Activated CD8-positive, alpha-beta memory T cell treated with anti-CD3 and anti-CD28 coated beads for 36 hours (primary cell): ENCODE results near the gene KRTAP26-1. TPM values are rescaled to one million over a fixed set of nuclear protein-coding genes. Genes with fewer than 3 reads are reported as not detected.

Experiments used
- CTCF ChIA-PET: fragments of 350-600 bp; sonication (Branson Sonifier 250); formaldehyde crosslinking; loops from one replicate; lab custom pipeline; 2021; ENCODE audit warnings: antibody characterized with exemption; lab: Charles Lee
- POLR2A ChIA-PET: fragments of 350-600 bp; sonication (Branson Sonifier 250); formaldehyde crosslinking; loops from one replicate; lab custom pipeline; 2021; ENCODE audit warnings: antibody characterized with exemption; lab: Charles Lee
- total RNA-seq, 2 experiments: library from RNA; stranded (reverse); gene quantifications; one replicate each; pipeline ENCODE4 v1.2.3, GENCODE V29; 2021

KRTAP26-1 gene, protein sequence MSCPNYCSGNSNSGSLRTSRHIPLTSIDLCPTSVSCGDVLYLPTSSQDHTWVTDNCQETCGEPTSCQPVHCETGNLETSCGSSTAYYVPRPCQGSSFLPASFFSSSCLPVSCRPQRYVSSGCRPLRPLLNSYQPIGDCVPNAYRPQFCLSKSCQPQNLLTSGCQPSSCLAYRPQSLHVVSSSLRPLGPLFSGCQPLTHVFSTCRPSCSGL
- total RNA-seq, result not detected

DNA sequence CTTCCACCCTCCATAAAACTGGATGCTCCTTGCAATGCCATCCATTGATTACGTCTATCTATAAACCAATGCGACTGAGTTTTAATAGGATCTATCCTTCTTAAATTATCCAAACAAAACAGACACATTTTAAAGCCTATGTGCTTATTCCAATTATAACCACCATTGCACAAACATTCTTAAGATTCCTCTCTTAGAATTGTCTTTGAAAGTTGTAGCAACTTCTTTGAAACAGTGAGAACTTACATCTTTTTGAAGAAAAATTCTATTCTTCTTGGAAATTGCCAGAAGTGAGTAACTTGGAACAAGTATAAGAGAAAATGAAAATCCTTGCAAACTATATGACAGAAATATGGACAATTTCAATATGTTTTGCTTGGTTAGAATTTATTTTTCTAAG is at the start of gene KRTAP26-1:
KRTAP26-1 (minus strand) TSS at position 101 of the 400 bp plus-strand sequence. CDS start 280 bp downstream, outside the sequence.
- CTCF ChIA-PET, result no interaction called here
- POLR2A ChIA-PET, result no interaction called here

DNA sequence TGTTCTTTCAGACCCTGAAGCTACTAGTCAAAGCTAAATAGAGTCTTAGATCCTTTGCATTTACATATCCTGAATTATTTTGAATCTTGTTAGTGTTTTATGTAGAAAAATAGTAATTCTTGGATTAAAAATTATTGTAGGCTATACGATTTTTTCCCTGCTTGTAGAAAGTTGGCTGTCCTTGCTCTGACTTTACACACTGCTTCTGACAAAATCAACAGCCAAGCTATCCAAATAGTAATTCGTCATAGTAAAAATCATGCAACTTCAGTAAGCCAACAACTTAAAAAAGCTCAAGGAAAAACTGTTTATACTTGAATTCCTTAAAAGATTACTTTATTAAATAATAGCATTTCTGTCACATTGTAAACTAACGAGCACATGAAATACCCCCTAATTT is 35.8 kb upstream of the KRTAP26-1 start:
- POLR2A ChIA-PET, result no interaction called here
- CTCF ChIA-PET, result interaction anchor here (0.7 kb wide), 1 partner anchor 14 kb away, joined by 3 read pairs; no protein-coding TSS in a partner anchor

DNA sequence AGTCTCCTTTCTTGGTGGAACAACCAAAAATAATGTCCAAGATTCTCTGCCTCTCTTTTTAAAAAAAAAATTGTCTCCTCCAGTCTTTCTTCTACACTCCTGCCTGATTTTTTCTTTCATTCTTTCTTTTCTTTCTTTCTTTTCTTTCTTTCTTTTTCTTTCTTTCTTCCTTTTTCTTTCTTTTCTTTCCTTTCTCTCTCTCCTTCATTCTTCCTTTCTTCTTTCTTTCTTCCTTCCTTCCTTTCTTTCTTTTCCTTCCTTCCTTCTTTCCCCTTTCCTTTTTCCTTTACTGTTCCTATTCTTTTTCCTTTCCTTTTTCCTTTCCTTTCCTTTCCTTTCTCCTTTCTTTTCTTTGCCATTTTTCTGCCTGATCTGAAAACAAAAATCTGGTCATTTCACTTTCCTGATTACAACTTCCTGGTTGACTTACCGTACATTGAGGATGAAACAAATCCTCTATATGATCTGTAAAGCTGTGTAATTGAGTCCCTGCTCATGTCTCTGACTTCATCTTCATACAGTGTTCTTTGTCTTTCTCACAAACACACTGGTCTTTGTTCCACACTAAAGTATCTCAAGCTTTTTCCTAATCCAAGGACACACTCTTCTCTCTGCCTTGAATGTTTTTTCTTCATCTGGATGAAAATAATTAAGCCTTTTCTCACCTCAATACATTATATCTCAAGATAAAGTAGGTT is 34.3 kb upstream of the KRTAP26-1 start:
- ChIA-PET CTCF (no interaction called here), POLR2A (no interaction called here)

DNA sequence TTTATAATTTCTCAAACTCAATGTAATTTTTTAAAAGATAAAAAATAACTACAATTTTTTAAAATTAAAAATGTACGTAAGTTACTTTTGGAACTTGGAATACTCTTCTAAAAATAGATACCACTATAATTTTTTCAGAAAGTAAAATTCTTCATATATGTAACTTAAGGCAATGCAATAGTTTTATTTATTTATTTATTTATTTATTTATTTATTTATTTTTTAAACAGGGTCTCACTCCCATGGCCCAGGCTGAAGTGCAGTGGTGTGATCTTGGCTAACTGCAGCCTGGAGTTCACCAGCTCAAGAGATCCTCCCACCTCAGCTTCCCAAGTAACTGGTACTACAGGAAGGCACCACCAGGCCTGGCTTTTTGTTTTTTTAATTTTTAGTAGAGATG is 31.4 kb upstream of the KRTAP26-1 start:
- CTCF ChIA-PET, result no interaction called here
- POLR2A ChIA-PET, result no interaction called here

DNA sequence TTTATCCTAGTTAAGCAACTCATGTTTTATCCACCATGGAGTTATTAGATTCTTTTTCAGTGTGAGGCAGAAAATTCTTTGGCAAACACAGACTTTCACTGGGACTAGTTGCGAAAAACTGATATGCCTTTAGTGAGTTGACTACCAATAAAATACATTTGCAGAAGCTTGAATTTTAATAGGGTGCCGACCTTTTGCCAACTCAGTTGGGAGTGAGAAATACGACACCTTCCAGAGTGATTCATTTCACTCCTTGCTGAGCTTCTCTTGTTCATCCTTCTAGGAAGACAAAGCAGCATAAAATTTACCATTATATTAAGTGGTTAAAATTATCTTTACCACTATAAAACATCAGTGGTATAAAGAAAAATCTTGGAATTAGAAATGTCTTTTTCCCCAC is 29.5 kb upstream of the KRTAP26-1 start:
- POLR2A ChIA-PET, result no interaction called here
- CTCF ChIA-PET, result no interaction called here

DNA sequence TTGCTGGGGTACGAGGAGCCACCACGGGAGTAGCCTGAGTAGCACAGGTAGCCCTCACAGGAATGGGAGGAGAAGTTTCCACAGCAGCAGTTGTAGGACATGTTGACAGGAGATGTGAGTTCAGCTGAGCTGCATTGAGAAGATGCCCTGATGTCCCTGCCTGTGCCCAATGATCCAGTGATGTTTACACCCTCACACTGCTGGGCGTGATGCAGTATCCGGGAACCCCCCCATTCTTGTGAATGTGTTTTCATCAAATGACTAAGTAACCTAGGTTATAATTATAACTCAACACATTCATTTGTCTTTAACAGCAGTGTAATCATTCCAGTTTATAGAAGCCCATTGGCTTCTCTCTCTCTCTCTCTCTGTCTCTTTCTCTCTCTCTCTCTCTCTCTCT is 28.4 kb upstream of the KRTAP26-1 start, which contains the start of gene KRTAP23-1:
KRTAP23-1 (minus strand) TSS at position 101 of the 400 bp plus-strand sequence; CDS start at position 101, 0 bp downstream.
- ChIA-PET CTCF (no interaction called here), POLR2A (no interaction called here)

DNA sequence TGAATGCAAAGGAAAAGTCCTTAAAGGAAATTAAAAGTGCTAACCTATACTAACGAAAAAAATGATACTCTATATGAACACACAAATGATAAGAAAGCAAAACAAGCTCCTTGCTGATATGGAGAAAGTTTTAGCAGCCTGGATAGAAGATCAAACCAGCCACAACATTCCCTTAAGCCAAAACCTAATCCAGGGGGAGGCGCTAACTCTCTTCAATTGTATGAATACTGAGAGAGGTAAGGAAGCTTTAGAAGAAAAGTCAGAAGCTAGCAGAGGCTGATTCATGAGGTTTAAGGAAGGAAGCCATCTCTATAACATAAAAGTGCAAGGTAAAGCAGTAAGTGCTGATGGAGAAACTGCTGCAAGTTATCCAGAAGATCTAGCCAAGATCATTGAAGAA is 24.9 kb upstream of the KRTAP26-1 start:
- ChIA-PET CTCF (no interaction called here), POLR2A (no interaction called here)

DNA sequence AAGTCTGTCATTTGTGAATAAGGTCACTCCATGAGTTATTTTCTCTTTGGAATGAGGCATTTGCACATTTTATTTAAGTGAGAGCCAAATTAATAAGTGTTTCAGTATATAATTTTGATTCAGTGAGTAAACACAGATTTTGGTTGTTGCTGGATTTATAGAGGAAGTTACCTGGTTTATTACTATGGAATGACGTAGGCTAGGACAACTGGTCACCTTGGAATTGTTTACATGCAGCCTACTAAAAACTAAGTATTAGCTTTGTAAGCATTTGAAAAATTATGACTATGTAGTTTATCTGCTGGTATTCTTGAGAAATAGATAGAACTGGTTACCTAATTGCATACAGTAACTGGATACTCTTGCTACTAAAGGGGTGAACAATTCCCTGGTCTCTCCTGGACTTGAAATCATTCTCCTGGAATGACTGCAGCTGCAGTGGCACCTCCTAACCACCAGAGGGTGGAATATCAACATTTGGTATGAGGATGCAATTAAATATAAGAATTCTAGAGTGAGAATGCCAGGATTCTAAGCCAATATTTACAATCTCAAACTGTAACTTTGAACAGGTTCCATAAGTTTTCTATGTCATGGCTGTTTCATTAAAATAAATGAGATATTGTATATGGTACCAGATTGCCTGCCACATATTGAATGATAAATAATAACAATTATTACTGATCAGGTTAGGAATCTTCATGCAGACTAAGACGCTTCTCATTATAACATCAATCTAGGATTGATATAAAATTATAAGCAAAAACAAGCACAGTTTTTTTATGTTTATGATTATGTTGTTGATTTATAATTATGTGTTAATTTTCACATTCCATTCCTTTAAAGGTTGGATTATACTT is 20.8 kb upstream of the KRTAP26-1 start:
- ChIA-PET POLR2A (no interaction called here), CTCF (interaction anchor here (0.6 kb wide), 1 partner anchor 15 kb away, joined by 3 read pairs; no protein-coding TSS in a partner anchor)

DNA sequence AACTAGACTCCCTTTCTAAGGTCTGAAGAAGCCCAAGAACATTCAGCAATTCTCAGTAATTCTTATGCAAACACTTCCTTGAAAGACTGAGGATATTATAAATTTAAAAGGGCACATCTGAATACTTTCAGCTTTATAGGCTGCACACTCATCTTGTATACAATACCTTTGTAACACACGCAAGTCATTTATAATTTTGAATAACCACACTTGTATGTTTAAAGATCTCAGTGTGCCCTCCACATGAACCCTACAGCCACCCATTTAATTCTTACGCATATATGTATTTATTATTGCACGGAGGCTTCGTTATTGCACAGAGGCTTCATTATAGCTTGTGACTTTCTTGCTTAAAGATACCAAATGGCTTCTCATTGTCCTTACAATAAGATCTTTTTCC is 18.6 kb upstream of the KRTAP26-1 start:
- CTCF ChIA-PET, result no interaction called here
- POLR2A ChIA-PET, result no interaction called here

DNA sequence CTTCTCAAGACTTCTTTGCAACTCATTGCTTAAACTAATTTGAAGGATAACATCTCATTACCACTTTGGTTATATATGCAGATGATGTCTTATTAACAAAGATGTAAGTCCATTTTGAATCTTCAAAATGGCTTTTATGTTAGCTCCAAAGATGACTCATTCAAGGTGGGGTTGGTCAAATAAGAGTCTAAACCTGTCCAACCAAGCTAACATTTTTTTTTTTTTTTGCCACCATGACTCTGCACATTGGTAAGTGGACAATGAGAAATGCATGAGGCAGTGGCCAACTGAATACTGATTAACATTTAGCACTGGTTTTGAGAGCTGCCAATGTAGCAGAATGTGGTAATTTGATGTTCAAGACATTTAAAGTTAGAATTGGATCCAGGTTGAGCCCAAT is 17.7 kb upstream of the KRTAP26-1 start:
- CTCF ChIA-PET, result no interaction called here
- POLR2A ChIA-PET, result interaction anchor here (0.6 kb wide), 1 partner anchor 105 kb away, joined by 3 read pairs; no protein-coding TSS in a partner anchor

DNA sequence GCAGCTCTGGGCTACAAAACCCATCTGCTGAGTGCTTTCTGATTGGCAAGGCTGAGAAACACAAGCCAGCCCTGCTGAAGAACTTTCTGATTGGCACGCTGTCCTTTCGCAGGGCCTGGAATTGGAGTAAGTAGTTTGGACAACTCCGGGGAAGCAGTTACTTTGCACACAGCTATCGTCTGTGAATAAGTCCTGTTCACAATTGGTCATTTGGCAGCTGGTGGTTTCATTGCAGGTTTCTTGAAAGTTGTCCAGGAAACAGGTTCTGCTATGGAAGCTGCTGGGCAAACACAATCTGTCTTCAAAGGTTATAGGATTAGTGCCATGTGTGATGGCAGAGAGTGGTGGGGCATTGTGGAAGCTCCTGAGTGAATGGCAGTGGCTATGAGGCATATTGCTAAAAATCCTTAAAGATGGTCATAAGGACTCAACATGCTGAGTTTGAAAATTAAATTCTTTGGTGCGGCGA is 17.2 kb upstream of the KRTAP26-1 start, which contains the start of gene KRTAP27-1:
KRTAP27-1 (minus strand) TSS at position 419 of the 469 bp plus-strand sequence; CDS start at position 393, 26 bp downstream.
- CTCF ChIA-PET, result no interaction called here

DNA sequence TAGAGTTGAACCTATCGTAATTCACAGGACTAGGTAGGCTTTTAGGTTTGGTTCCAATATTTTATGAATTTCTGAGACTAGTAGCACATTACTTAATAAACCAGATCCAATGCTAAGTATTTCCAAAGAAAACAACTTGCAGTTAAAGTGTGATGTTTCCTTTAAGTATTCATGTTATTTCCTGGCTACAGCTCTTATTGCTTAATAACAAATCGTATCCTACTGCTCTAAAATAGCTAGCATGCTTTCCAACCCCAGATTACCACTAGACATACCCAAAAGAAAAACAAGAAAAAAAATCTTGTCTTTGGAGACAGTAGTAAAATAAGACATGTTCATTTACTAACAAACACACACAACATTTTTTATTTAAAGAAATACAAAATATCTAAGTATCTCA is 16.5 kb upstream of the KRTAP26-1 start:
- CTCF ChIA-PET, result no interaction called here
- POLR2A ChIA-PET, result no interaction called here

More for the DNA sequence above, 17.2 kb upstream of the KRTAP26-1 start, which contains the start of gene KRTAP27-1:
- POLR2A ChIA-PET, result interaction anchor here (0.6 kb wide), 1 partner anchor 106 kb away, joined by 3 read pairs; no protein-coding TSS in a partner anchor

DNA sequence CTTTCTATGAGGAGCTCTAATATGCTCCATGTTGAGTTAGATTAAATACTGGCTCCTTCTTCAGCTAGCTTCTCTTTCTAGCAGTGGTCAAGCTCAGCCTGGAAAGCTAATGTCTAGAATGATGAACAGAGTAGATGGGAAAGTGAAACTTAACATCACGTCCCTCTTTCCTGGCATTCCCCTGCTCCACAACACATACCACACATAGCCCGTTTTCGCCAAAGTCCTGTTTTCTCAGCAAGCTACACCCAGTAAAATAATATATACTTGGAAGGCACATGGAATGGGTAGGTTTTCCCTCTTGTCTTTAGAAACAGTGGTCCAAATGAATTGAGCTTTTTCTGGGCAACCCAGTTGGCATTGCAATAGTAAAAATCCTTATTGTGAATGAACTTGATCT is 13.6 kb upstream of the KRTAP26-1 start:
- POLR2A ChIA-PET, result no interaction called here
- CTCF ChIA-PET, result no interaction called here

DNA sequence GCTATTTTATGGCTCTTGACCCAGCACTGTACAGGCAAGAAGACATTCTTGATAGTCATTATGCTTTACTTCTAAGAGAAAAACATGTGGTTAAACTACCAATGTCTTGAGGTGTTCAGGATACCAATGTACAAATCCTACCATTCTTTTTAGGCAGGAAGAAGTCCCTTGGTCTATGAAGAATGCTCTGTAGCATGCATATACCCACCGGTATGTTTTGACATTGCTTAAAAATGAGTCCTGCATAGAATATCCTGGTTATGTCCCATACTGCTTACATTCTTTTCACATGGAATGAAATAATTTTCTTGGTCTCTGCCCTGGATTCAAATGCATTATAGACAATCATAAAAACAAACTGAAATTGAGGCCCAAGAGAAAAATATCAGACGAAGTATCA is 12.6 kb upstream of the KRTAP26-1 start:
- ChIA-PET POLR2A (no interaction called here), CTCF (no interaction called here)

DNA sequence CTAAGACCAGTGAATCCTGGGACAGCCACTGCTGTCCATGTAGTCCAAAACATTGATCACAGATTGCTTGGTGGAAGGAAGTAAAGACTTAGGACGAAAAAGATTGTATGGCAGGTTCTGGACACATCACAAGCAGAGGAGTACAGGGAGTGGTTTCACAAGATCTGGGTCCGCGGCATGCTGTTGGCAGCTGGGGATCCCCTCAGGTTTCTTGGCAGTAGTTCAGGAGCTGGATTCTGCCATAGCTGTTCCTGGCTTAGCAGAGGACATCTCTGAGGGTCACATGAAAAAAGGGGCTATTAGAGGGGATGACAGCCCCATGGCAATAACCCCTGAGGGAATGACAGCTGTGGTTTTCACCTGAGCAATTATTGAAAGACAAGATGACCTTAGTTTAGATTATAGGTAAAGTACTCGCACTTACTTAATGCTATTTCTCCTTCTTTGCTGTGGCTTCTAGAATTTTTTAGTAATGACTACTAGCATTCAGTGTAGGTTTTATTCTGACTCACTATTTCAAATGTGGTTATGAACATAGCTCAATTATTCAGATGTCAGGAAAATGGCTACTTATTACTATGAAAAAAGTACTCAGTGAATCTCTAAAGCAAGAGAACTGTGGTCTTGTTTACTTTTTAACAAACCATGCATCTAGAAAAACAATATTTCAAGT is 9.2 kb upstream of the KRTAP26-1 start:
- POLR2A ChIA-PET, result no interaction called here
- CTCF ChIA-PET, result no interaction called here

DNA sequence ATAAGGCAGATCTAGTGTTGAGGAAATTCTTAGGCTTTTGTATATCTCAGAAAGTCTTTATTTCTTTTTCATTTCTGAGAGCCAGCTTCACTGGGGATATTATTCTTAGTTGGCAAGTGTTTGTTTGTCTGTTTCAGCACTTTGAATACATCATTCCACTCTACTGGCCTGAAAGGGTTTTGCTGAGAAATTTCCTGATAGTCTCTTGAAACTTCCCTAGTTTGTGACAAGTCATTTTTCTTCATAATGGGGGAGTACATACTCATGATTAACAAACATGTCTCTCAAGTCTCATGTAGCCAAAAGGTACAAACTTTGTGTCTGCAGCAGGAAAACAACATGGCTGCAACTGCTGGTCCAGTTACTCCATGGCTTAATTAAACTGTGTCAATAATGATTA is 6.3 kb upstream of the KRTAP26-1 start:
- ChIA-PET POLR2A (no interaction called here), CTCF (no interaction called here)

DNA sequence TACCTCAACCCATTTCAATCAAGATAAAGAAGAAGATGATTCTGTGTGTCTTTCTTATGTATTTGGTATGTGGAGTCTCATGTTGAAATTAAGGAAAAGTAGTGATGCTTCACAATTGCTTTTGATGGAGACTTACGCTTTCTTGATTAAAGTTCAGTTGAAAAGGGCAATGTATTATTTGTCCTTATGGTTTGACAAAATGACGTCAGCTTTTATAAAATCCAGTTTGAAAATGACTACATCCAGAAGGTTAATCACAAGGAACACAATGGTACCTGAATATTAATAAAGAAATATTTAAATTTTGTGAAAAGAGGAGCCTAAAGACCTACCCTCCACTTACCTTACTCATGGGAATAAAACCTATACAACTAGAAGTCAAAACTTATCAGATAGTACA is 4.4 kb downstream of the KRTAP26-1 start:
- CTCF ChIA-PET, result no interaction called here
- POLR2A ChIA-PET, result no interaction called here

DNA sequence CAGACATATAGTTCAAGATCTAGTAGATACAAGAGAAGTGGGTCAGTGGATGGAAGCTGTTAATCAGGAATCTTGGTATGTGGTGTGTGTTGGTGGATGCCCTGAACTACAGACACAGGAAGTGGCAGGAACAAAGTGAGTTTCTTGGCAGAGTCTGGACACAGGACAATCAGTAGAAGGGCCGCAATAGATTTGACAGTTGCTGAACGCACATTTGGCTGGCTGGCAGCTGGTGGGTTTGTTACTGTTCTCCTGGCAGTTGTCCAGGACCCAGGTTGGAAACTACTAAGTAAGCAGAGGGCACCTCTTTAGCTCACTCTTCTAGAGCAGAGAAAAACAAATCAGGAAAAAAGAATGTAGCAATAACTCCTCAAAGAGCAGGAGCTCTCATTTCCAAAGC is 13.2 kb downstream of the KRTAP26-1 start:
- ChIA-PET POLR2A (no interaction called here), CTCF (no interaction called here)

DNA sequence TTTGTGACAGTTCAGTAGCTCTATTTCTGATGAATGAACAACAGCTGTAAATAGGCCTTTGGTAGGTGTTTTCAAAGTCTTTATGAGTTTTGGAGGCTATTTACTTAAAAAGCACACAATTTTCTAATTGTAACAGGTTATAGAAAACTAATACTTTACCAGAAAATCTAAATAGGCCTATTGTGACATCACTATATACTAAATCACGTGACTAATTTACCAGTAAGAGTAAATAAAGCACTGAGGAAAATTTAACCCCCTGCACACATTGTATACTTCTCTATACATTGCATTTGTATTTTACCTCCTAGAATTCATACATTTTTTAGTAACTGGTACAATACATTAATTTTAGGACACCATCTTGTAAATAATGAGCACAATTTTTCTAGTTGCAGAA is 15.0 kb downstream of the KRTAP26-1 start:
- POLR2A ChIA-PET, result no interaction called here
- CTCF ChIA-PET, result no interaction called here
